ENCODE results near the gene PEX13. TPM values are rescaled to one million over a fixed set of nuclear protein-coding genes. Genes with fewer than 3 reads are reported as not detected.
A peak's percentile ranks its signal among the peaks of the same experiment; 100 is the strongest.

The PEX13 gene
- total RNA-seq, 2 donors from 2014 or later = 16.5 to 19.9 TPM

DNA sequence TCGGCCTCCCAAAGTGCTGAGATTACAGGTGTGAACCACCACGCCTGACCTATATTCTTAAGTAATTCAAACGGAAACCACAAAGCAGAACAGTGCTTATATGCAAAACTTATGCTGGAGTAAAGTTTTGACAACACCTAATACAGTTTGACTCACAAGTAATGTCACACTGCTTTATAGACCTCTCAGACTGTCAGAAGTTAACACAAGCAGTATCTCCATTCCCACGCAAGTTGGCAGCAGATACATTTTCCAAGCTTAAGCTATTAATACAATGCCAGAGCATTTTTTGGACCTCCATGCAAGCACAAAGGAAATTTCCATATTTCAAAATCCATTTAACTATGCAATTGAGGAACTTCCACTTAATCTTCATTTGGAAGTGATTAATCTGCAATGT is 27.1 kb downstream of the PEX13 start:
- DNase-seq (no peak), ATAC-seq (peak; percentile 66 to 78)
- intact Hi-C loops (cut with DNase I) = no loop called here

DNA sequence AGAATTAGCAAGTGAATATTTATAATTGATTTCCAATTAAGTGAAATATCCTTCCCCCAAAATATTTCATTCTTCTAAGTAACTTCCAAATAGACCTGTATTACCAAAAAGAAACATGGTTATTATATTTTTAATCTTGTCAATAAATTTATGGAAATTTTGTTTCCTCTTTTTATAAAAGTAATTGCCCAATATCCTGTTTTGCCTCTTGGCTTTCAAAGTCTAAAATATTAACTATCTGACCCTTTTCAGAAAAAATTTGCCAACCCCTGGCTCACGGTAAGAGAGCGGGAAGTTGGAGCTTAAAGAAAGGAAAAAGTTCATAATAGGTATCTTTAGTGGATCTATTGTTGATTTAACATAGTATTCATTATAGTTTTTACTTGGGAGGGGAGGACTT is 27.7 kb downstream of the PEX13 start:
- intact Hi-C loops (cut with DNase I) = no loop called here
- ATAC-seq (no peak), DNase-seq (no peak)

DNA sequence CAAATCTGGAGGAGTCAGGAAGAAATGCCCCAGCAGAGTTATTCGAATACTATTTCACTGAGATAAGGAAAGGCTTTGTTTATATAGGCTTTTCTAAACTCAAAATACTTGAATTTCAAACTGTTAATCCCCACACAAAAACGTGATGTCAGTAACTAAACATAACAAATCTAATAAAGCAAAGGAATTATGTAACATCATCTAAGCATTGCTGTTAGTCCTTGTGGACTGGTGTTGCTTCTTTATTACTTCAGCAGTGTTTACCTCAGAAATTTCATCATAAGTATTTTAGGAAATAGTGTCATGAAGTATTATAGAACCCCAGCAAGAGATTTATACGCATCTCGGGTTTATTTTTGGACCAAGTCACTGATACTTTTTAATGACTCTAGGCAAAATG is 28.5 kb downstream of the PEX13 start:
- ATAC-seq (peak in 1 of 2 donors; percentile 42), DNase-seq (no peak)
- intact Hi-C loops (cut with DNase I) = no loop called here

DNA sequence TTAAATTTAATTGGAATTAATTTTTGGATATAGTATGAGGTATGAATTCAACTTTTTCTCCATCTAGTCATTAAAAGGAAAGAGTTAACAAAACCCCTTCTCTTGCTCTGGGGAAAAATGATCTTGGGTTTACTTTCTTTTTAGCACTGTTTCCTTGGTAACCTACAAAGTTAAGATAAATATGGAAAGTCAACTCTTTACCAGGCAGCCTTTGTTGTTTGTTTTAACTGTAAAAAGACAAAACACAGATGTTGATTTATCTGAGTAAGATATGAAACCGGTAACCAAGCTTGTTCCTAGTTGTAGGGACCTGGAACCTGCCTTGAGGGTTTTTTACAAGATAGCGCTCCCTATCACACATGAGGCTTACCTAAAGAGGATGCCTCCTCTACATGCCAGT is 38.0 kb downstream of the PEX13 start:
- DNase-seq (no peak), ATAC-seq (no peak)
- intact Hi-C loops (cut with DNase I) = no loop called here

DNA sequence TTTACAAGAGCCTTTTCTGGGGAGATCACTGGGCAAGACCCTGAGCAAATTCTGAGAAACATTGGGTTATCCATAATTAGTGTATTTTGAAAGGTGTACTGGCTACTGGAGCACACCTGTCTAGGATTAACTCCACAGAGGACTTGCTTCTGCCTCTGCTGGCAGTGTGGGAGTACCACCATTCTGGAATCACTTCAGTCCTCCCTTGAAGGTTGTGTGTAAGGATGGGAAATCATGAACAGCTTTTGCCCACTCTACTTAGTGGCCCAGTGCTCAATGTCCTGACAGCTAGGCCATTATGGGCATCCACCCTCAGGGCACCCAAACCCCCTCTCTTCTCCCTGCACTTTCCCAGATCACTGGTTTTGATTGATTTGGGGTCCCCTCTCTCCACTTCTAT is 40.0 kb downstream of the PEX13 start:
- DNase-seq (no peak), ATAC-seq (no peak)
- intact Hi-C loops (cut with DNase I) = no loop called here

DNA sequence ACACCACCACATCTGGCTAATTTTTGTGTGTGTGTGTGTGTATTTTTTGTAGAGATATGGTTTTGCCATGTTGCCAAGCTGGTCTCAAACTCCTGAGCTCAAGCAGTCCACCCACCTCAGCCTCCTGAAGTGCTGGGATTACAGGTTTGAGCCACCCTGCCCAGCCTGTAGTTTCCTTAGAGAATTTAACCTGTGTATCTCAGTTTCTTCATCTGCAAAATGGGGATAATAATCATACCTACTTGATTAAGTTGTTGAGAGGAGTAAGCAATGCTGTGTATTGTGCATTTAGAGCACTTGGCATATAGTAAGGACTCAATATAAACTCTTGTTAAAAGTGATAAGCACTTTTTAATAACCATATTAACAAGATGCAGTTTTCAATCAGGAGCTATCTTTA is 41.9 kb downstream of the PEX13 start:
- DNase-seq = no peak
- intact Hi-C loops (cut with DNase I) = no loop called here
- no peak for ATAC-seq

DNA sequence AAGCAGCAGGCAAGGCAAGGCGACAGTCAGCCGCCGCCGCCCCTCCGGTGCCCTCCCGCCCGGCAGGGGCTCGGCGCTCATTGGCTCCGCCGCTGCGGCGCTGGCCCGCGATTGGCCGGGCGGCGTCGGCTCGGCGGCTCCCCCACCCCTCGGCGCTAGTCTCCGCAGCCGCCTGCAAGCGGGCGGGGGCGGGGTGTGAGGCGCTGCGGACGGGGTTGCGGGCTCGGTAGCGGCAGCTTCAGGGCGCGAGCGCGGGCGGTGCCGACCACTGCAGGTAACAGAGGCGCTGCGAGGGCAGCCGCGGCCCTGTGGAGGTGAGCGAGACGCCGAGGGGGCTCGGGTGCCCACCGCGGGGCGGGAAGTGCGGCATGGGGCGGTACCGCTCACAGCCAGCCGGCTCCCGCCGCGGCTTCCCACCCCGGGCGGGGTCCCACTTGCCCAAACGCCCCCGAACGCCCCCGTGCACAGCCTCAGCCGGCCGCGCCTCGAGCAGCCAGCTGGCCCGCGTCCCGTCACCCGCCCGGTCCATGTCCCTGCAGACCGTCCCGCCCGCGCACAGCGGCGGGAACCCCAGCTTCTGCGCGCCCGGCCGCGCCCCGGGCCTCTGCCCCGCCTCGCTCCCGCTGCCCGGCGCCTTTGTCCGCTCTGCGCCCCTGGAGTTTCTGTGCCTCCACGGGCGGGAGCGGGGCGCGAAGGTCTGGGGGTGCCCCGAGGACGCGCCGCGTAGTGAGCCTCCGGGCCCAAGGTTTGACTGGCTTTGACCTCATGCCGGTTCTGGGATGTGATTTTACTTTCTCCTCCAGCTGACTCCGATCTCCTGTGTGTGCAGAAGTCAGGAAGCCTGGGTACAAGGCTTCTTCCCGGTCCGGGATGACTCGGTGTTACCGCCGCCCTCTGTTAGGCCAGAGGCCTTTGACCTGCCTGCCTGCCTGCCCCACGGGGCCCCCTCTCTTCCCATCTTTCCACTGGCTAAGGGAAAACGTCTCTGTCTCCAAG is 48.5 kb downstream of the PEX13 start, which contains the start of gene SANBR:
Gene SANBR (plus strand): TSS at position 158 of the 996 bp plus-strand sequence. CDS start 4,480 bp downstream, outside the sequence.
- ATAC-seq = peak; percentile 99
- peak; percentile 89 for DNase-seq
- intact Hi-C loops (cut with DNase I) = no loop called here

DNA sequence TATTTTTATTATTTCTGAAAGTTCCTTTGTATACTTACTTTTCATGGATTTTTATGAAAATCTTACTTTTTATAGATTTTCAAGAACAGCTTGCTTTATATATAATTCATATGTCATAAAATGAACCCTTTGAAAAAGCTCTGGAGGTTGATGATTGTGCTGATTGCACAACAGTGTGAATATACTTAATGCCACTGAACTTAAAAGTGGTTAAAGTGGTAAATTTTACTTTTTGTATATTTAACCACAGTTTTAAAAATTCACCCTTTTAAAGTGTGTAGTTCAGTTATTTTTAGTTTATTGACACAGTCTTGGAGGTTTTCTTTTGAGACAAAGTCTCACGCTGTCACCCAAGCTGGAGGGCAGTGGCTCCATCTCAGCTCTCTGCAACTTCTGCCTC is 56.6 kb downstream of the PEX13 start:
- ATAC-seq (no peak), DNase-seq (no peak)
- intact Hi-C loops (cut with DNase I) = no loop called here

DNA sequence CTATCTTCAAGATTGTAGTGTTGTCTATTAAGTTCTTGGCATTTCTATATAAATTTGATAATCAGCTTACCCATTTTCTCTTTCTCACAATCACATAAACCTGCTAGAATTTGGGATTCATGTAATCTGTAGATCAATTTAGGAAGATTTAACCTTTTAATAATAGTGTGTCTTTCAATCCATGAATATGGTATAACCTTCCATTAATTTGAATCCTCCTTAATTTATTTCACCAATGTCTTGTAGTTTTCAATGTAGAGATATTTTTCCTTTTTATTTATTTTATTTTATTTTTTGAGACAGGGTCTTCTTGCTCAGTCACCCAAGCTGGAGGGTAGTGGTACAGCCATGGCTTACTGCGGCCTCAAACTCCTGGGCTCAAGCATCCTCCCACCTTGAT is 68.4 kb downstream of the PEX13 start:
- DNase-seq (no peak), ATAC-seq (no peak)

DNA sequence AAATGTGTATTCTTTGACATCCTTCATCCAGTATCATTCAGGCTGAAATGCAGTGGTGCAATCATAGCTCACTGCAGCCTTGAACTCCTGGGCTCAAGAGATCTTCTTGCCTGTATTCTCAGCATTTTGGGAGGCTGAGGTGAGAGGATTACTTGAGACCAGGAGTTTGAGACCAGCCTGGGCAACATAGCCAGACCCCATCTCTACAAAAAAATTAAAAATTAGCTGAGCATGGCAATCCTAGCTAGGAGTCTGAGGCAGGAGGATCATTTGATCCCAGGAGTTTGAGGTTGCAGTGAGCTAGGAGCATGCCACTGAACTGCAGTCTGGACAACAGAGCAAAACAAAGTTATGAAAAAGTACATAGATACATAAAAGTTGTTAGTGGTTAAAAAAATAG is 72.3 kb downstream of the PEX13 start:
- DNase-seq (no peak), ATAC-seq (no peak)
- intact Hi-C loops (cut with DNase I) = no loop called here

More for the DNA sequence above, 68.4 kb downstream of the PEX13 start:
- intact Hi-C loops (cut with DNase I) = no loop called here

DNA sequence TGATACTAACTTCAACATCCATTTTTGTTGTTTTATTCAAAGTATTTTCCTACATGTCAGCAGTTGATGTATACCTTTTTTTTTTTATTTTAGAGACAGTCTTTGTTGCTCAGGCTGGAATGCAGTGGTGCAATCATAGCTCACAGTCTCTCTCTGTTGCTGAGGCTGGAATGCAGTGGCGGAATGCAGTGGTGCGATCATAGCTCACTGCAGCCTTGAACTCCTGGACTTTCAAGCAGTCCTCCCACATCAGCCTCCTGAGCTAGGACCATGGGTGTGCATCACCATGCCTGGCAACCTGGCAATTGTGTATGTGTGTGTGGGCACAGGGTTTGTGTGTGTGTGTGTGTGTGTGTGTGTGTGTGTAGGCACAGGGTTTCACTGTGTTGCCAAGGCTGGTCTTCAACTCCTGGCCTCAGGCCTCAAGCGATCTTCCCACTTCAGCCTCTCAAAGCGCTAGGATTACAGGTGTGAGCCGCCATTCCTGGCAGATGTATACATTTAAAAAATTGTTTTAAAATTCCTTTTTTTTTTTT is 72.9 kb downstream of the PEX13 start:
- intact Hi-C loops (cut with DNase I) = no loop called here
- no peak for DNase-seq
- no peak for ATAC-seq

DNA sequence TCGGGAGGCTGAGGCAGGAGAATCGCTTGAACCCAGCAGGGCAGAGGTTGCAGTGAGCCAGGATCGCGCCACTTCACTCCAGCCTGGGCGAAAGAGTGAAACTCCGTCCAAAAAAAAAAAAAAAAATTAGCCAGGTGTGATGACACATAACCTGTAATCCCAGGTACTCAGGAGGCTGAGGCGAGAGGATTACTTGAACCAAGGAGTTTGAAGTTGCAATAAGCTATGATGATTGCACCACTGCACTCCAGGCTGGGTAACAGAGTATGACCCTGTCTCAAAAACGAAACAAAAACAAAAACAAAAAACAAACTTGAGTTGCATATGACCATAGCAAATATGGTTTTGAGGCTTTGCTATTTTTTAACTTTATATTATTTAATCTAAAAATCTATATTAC is 74.0 kb downstream of the PEX13 start:
- no peak for DNase-seq
- no peak for ATAC-seq
- intact Hi-C loops (cut with DNase I) = no loop called here

DNA sequence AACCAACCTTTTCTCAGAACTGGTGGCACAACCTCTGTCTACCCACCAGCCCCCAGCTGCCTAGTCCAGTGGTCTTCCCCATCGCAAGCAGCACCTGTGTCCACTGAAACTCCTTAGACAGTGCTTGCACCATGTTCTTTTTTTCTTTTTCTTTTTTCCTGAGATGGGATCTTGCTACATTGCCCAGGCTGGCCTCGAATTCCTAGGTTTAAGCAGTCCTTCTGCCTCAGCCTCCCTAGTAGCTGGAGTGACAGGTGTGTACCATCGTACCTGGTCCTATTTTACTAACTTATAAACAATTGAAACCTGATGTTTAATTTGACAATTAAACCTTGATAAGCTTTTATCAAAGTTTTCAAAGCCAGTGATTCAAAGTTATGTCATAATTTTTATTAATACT is 78.9 kb downstream of the PEX13 start:
- DNase-seq (no peak), ATAC-seq (no peak)
- intact Hi-C loops (cut with DNase I) = no loop called here

DNA sequence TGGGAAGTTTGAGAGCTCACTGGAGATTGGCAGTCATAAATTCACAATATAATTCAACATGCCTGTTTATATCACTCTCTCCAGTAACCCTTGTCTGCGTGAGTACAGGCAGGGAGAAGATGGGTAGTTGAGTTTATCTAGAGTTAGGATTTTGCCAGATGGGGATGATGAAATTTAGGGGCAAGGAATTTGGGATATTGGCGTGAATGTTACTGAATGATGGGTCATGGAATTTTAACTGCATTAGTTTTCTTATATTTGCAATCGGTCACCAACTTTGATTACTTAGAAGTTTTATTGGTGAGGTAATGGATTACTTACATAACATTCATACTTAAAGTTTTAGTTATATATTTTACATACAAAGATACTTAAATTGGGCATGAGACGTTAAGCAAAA is 83.3 kb downstream of the PEX13 start:
- DNase-seq (no peak), ATAC-seq (no peak)
- intact Hi-C loops (cut with DNase I) = no loop called here

Other genes with a start within 250 kb of the PEX13 start
- 1 to 10 TPM; 7.3 to 8.2 TPM for gene REL, start 136.1 kb upstream of the PEX13 start, total RNA-seq
- 1 to 10 TPM; 4.0 to 4.2 TPM for gene PUS10, start 535 bp downstream of the PEX13 start, total RNA-seq
- 1 to 10 TPM; 4.7 to 5.5 TPM for gene SANBR, start 48.2 kb downstream of the PEX13 start, total RNA-seq
- gene C2orf74, start 144.5 kb downstream of the PEX13 start, total RNA-seq = 10 to 100 TPM; 12.4 to 30.0 TPM